Ovary (tissue), 9 donors: ENCODE data around the gene NOP10. TPM values are rescaled to one million over a fixed set of nuclear protein-coding genes. Genes with fewer than 3 reads are reported as not detected.

Experiments used
- DNase-seq, 5 donors: peaks; one replicate each; pipeline ENCODE4 v3.0.0-alpha.2; 2019 to 2020
- H3K27ac ChIP-seq, 2 donors: fragments of 200-600 bp; one replicate each; pipeline versions ENCODE4 v1.5.1 to v1.8.0; 2019 to 2022
- H3K27me3 ChIP-seq: fragments of 200-600 bp; one replicate; pipeline ENCODE4 v1.8.0; 2022
- H3K36me3 ChIP-seq: fragments of 200-600 bp; sonication (generic); one replicate; pipeline ENCODE4 v1.5.1; 2019
- H3K4me1 ChIP-seq: one replicate; pipeline ENCODE4 v1.8.1; 2013; ENCODE audit warnings: mild to moderate bottlenecking, moderate library complexity; ENCODE audit not compliant: insufficient read depth
- H3K4me3 ChIP-seq: fragments of 200-600 bp; sonication (generic); one replicate; pipeline ENCODE4 v1.5.1; 2017
- H3K9me3 ChIP-seq, 2 donors: fragments of 200-600 bp in 1 of 2; sonication (generic) in 1 of 2; one replicate each; pipeline versions ENCODE4 v1.5.1 to v1.8.1; 2013 to 2019; ENCODE audit warnings: mild to moderate bottlenecking in 1 of 2, moderate library complexity in 1 of 2
- EP300 ChIP-seq: sonication (generic); formaldehyde crosslinking; IDR thresholded peaks from one replicate; pipeline ENCODE4 v1.6.1; 2017; ENCODE audit warnings: antibody characterized with exemption
- POLR2A ChIP-seq: fragments of 450-650 bp; IDR thresholded peaks from one replicate; pipeline ENCODE4 v1.6.1; 2017; ENCODE audit warnings: antibody characterized with exemption, mild to moderate bottlenecking, moderate library complexity
- WGBS, 3 donors: extraction: QIAGEN DNeasy Blood & Tissue Kit in 1 of 3; methylation state at CpG; one replicate each; pipeline versions ENCODE4 v1.1.5 to v1.1.7; 2013 to 2017; 5-methylcytosine and 5-hydroxymethylcytosine counted together
- intact Hi-C, 4 donors: fragments of 100-400 bp; cut with DNase I; formaldehyde crosslinking; loops; one replicate each; pipeline versions ENCODE4 v1.11.0 to v1.15.1; 2022 to 2023
- polyA plus RNA-seq, 2 donors: library from polyadenylated mRNA; stranded (reverse); fragments of 200-250 nt in 1 of 2; fragments of 350-450 nt in 1 of 2; fragmentation: Illumina TruSeq in 1 of 2; extraction: RNeasy Lipid Tissue Mini Kit (QIAGEN cat#74804) in 1 of 2; gene quantifications; one replicate each; pipeline ENCODE4 v1.2.3, GENCODE V29; 2013 to 2014
- total RNA-seq, 7 donors: library from RNA; depleted of rRNA in 2 of 7; stranded (reverse); fragments of >200 nt in 2 of 7; fragmentation: NEBNext Ultra II Directional in 3 of 7; extraction: Animal tissue kit (Norgen Biotek cat#: 25700) in 3 of 7; gene quantifications; one replicate each; pipeline versions ENCODE4 v1.1.0 to v1.2.4, GENCODE V29; 2016 to 2023
- TF ChIP-seq, protein P1 (sequence below), 3 donors: fragments of 450-650 bp in 2 of 3; fragments of 200-600 bp in 1 of 3; IDR thresholded peaks; one replicate each; pipeline versions ENCODE4 v1.5.1 to v1.8.0; 2016 to 2022; ENCODE audit warnings: antibody characterized with exemption in 3 of 3, mild to moderate bottlenecking in 1 of 3
- donor health status: DM: no; HTN: no; CAD: no; lungs with moderate emphysema.
- donor health status: DM: no; HTN: no; CAD: no.
- donor health status: Bipolar disorder and iron deficiency.
- donor health status: DM: yes; HTN: yes; CAD: no.
- donor health status: DM: no; HTN: no; CAD: no.
- donor health status: DM: yes; HTN: yes; CAD: no.

Gene NOP10
- total and polyA plus RNA-seq, 9 donors = 46.5 to 189 (median 61.7) TPM

DNA sequence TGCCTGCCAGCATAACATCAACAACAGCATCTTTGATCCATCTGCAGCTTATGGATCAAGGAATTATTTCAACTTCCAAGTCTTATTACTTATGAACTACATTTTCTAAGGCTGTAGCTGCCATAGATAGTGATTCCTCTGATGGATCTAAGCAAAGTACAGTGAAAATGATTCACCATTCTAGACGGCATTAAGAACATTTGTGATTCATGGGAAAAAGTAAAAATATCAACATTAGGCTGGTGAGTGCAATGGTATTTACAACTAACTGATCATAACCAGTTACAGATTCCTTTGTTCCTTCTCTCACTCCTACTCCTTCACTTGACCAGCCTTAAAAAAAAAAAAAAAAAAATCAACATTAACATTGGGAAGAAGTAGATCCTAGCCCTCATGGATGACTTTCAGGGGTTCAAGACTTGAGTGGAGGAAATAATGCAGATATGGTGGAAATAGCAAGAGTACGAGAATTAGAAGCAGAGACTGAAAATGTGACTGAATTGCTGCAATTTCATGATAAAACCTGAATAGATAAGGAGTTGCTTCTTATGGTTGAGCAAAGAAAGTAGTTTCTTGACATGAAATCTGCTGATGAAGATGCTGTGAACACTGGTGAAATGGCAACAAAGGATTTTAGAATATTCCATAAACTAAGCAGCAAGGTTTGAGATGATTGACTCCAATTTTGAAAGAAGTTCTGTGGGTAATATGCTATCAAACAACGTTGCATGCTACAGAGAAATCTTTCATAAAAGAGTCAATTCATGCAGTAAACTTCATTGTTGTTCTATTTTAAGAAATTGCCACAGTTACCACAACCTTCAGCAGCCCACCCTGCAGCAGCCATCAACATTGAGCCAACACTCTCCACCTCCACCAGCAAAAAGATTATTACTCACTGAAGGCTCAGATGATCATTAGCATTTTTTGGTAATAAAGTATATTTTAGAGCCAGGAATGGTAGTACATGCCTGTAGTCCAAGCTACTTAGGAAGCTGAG is 28.1 kb downstream of the NOP10 start:
- H3K27ac ChIP-seq = no peak overlapping the region
- H3K27me3 ChIP-seq = no peaks in the 10 kb centered on the region
- WGBS, 3 donors = 82 to 86% (median 85%) methylated on average over 3 of the region's 3 CpGs
- DNase-seq = no peak
- no peaks in the 10 kb centered on the region for H3K4me1 ChIP-seq
- H3K4me3 ChIP-seq = no peak overlapping the region
- TF ChIP-seq POLR2A = no peak
- TF ChIP-seq EP300 = no peak
- TF ChIP-seq, protein P1, sequence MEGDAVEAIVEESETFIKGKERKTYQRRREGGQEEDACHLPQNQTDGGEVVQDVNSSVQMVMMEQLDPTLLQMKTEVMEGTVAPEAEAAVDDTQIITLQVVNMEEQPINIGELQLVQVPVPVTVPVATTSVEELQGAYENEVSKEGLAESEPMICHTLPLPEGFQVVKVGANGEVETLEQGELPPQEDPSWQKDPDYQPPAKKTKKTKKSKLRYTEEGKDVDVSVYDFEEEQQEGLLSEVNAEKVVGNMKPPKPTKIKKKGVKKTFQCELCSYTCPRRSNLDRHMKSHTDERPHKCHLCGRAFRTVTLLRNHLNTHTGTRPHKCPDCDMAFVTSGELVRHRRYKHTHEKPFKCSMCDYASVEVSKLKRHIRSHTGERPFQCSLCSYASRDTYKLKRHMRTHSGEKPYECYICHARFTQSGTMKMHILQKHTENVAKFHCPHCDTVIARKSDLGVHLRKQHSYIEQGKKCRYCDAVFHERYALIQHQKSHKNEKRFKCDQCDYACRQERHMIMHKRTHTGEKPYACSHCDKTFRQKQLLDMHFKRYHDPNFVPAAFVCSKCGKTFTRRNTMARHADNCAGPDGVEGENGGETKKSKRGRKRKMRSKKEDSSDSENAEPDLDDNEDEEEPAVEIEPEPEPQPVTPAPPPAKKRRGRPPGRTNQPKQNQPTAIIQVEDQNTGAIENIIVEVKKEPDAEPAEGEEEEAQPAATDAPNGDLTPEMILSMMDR (IDR thresholded peaks at IDR 0.05) = no peak
- intact Hi-C loops = no loop called here
- no peaks in the 10 kb centered on the region for H3K9me3 ChIP-seq
- no peaks in the 10 kb centered on the region for H3K36me3 ChIP-seq

DNA sequence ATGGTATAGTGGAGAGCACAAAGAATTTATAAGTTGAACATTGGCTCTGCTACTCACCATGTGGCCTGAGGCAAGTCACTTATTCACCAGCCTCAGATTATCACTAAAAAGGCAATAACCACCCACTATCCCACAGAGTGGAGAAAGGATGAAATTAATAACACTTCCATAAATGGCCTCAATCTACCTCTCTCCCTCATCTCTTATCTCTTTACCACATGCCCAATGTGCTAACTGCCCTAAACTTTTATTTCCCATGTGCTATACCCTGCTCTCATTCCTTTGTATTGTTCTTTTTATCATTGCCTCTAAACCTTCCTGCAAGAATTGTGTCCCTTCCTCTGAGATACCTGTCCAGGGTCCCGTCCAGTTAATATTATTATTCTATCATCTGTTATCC is 31.4 kb downstream of the NOP10 start:
- H3K4me3 ChIP-seq = no peak overlapping the region
- no peaks in the 10 kb centered on the region for H3K27me3 ChIP-seq
- no peak for DNase-seq
- intact Hi-C loops = no loop called here
- TF ChIP-seq POLR2A (no peak), EP300 (no peak)
- TF ChIP-seq, protein P1 (IDR thresholded peaks at IDR 0.05) = no peak
- 87 to 94% (median 92%) methylated on average over 1 of the region's 1 CpG for WGBS, 3 donors
- H3K9me3 ChIP-seq = no peaks in the 10 kb centered on the region
- no peaks in the 10 kb centered on the region for H3K36me3 ChIP-seq
- H3K27ac ChIP-seq = no peak overlapping the region
- no peaks in the 10 kb centered on the region for H3K4me1 ChIP-seq

DNA sequence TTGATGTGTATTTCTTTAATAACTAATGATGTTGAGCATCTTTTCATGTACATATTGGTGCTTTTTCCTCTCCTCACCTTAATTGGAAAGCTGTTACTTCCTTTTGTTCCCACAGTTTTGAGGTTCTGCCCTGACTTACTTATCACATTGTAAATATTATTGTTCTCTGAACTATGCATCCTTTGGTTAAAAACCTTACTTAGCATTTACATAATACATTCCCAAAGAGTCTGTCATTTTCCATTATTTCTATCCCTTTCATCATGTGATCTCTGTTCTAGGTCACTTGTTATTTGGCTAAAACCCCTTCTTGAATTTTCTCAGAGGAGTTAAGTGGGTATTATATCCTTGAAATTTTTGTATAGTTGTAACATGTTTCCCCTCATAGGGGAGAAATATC is 38.3 kb downstream of the NOP10 start:
- no peak for TF ChIP-seq POLR2A
- TF ChIP-seq, protein P1 (IDR thresholded peaks at IDR 0.05) = no peak
- no peak for TF ChIP-seq EP300
- Histone ChIP-seq H3K27me3 (no peaks in the 10 kb centered on the region), H3K36me3 (no peaks in the 10 kb centered on the region), H3K4me1 (no peaks in the 10 kb centered on the region), H3K27ac (no peak overlapping the region), H3K9me3 (no peaks in the 10 kb centered on the region), H3K4me3 (no peak overlapping the region)
- intact Hi-C loops = no loop called here
- no peak for DNase-seq

DNA sequence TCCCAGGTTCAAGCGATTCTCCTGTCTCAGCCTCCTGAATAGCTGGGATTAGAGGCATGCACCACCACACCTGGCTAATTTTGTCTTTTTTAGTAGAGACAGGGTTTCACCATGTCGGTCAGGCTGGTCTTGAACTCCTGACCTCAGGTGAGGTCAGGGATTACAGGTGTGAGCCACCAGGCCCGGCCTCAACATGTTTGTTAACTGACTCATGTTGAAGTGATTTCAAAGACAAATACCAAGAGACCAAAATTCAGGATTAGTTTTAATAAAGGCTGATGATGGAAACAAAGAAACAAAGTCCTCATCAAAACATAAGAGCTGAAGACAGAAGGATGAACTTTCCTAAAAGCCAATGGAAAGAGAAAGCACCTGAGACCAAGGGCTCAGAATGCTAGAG is 41.9 kb downstream of the NOP10 start:
- no peaks in the 10 kb centered on the region for H3K4me1 ChIP-seq
- no peak for TF ChIP-seq EP300
- TF ChIP-seq POLR2A = no peak
- TF ChIP-seq, protein P1 (IDR thresholded peaks at IDR 0.05) = no peak
- no peak for DNase-seq
- intact Hi-C loops = no loop called here
- H3K36me3 ChIP-seq = no peaks in the 10 kb centered on the region
- H3K4me3 ChIP-seq = no peak overlapping the region
- H3K27ac ChIP-seq = no peak overlapping the region
- 85 to 97% (median 88%) methylated on average over 3 of the region's 3 CpGs for WGBS, 3 donors
- no peaks in the 10 kb centered on the region for H3K27me3 ChIP-seq
- no peaks in the 10 kb centered on the region for H3K9me3 ChIP-seq
